Activated T-helper 2 cell treated with anti-CD3 and anti-CD28 coated beads, Interferon-gamma antibody, Interleukin-2, Interleukin-4, amounts not matched to agents 10 μg/mL and 5 μg/mL and 100 μg/mL, durations not matched to agents 14 hours and 24 hours and 36 hours (primary cell): ENCODE data around the gene KRTAP25-1. TPM values are rescaled to one million over a fixed set of nuclear protein-coding genes. Genes with fewer than 3 reads are reported as not detected.

ENCODE experiments used
- DNase-seq: peaks from one replicate; pipeline ENCODE4 v3.0.0; 2021; ENCODE audit warnings: low spot score
- H3K27ac Mint-ChIP-seq: one replicate; pipeline ENCODE4 v1.8.0; 2021; ENCODE audit warnings: mixed read lengths
- H3K27me3 Mint-ChIP-seq: one replicate; pipeline ENCODE4 v1.8.0; 2021; ENCODE audit warnings: low read depth, mixed read lengths
- H3K36me3 Mint-ChIP-seq: one replicate; pipeline ENCODE4 v1.8.0; 2021; ENCODE audit warnings: low read depth, mixed read lengths
- H3K4me1 Mint-ChIP-seq: one replicate; pipeline ENCODE4 v1.8.0; 2021; ENCODE audit warnings: low read depth, mixed read lengths
- H3K4me3 Mint-ChIP-seq: one replicate; pipeline ENCODE4 v1.8.0; 2021; ENCODE audit warnings: low read depth, mild to moderate bottlenecking, moderate library complexity, mixed read lengths
- H3K9me3 Mint-ChIP-seq: one replicate; pipeline ENCODE4 v1.8.0; 2021; ENCODE audit warnings: mixed read lengths
- intact Hi-C: fragments of 100-400 bp; cut with micrococcal nuclease; formaldehyde crosslinking; loops from one replicate; pipeline ENCODE4 v1.15.1; 2023
- total RNA-seq: library from RNA; stranded (reverse); gene quantifications from 2 replicates; pipeline ENCODE4 v1.2.3, GENCODE V29; 2022

KRTAP25-1 gene, protein sequence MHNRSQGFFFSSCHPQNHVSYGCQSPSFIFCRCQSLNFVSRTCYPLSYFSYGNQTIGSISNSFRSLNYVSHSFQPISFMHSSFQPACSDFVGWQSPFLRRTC
- total RNA-seq: not detected in 2 replicates

- Mint-ChIP-seq H3K9me3 (no peaks in the 10 kb centered on the region), H3K4me1 (no peaks in the 10 kb centered on the region), H3K27me3 (no peaks in the 10 kb centered on the region), H3K27ac (no peak within 1 kb of the TSS), H3K36me3 (no peaks in the 10 kb centered on the region), H3K4me3 (no peak within 1 kb of the TSS)
- no peak for DNase-seq
- intact Hi-C loops: no loop called here
Measured at GRCh38 chr21:30289215-30289614, at the start of gene KRTAP25-1. Gene KRTAP25-1, minus strand, starts transcription at chr21:30289514. Its CDS starts 24 bp downstream, at chr21:30289490.

- Mint-ChIP-seq H3K27me3 (no peaks in the 10 kb centered on the region), H3K36me3 (no peaks in the 10 kb centered on the region), H3K9me3 (no peaks in the 10 kb centered on the region), H3K4me1 (no peaks in the 10 kb centered on the region), H3K27ac (no peak overlapping the region), H3K4me3 (no peak overlapping the region)
- intact Hi-C loops: no loop called here
- DNase-seq: no peak
Measured at GRCh38 chr21:30338717-30339116, 49.4 kb upstream of the KRTAP25-1 start.

- DNase-seq: no peak
- H3K4me1 Mint-ChIP-seq: no peaks in the 10 kb centered on the region
- H3K9me3 Mint-ChIP-seq: no peaks in the 10 kb centered on the region
- no peak overlapping the region for H3K27ac Mint-ChIP-seq
- intact Hi-C loops: no loop called here
- H3K27me3 Mint-ChIP-seq: no peaks in the 10 kb centered on the region
- no peak overlapping the region for H3K4me3 Mint-ChIP-seq
- H3K36me3 Mint-ChIP-seq: no peaks in the 10 kb centered on the region
Measured at GRCh38 chr21:30337772-30338171, 48.5 kb upstream of the KRTAP25-1 start.

- Mint-ChIP-seq H3K27ac (no peak within 1 kb of the TSS), H3K27me3 (no peaks in the 10 kb centered on the region), H3K9me3 (no peaks in the 10 kb centered on the region), H3K4me3 (no peak within 1 kb of the TSS), H3K36me3 (no peaks in the 10 kb centered on the region), H3K4me1 (no peaks in the 10 kb centered on the region)
- intact Hi-C loops: no loop called here
- DNase-seq: no peak
Measured at GRCh38 chr21:30337276-30337744, 48.0 kb upstream of the KRTAP25-1 start, which contains the start of gene KRTAP27-1. Gene KRTAP27-1, minus strand, starts transcription at chr21:30337694. Its CDS starts 26 bp downstream, at chr21:30337668.

DNA sequence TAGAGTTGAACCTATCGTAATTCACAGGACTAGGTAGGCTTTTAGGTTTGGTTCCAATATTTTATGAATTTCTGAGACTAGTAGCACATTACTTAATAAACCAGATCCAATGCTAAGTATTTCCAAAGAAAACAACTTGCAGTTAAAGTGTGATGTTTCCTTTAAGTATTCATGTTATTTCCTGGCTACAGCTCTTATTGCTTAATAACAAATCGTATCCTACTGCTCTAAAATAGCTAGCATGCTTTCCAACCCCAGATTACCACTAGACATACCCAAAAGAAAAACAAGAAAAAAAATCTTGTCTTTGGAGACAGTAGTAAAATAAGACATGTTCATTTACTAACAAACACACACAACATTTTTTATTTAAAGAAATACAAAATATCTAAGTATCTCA, 47.3 kb upstream of the KRTAP25-1 start:
- Mint-ChIP-seq H3K27me3 (no peaks in the 10 kb centered on the region), H3K4me3 (no peak overlapping the region), H3K9me3 (no peaks in the 10 kb centered on the region), H3K36me3 (no peaks in the 10 kb centered on the region), H3K27ac (no peak overlapping the region), H3K4me1 (no peaks in the 10 kb centered on the region)
- intact Hi-C loops: no loop called here
- no peak for DNase-seq

DNA sequence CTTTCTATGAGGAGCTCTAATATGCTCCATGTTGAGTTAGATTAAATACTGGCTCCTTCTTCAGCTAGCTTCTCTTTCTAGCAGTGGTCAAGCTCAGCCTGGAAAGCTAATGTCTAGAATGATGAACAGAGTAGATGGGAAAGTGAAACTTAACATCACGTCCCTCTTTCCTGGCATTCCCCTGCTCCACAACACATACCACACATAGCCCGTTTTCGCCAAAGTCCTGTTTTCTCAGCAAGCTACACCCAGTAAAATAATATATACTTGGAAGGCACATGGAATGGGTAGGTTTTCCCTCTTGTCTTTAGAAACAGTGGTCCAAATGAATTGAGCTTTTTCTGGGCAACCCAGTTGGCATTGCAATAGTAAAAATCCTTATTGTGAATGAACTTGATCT, 44.4 kb upstream of the KRTAP25-1 start:
- Mint-ChIP-seq H3K27ac (no peak overlapping the region), H3K27me3 (no peaks in the 10 kb centered on the region), H3K9me3 (no peaks in the 10 kb centered on the region), H3K4me3 (no peak overlapping the region), H3K4me1 (no peaks in the 10 kb centered on the region), H3K36me3 (no peaks in the 10 kb centered on the region)
- no peak for DNase-seq
- intact Hi-C loops: no loop called here

DNA sequence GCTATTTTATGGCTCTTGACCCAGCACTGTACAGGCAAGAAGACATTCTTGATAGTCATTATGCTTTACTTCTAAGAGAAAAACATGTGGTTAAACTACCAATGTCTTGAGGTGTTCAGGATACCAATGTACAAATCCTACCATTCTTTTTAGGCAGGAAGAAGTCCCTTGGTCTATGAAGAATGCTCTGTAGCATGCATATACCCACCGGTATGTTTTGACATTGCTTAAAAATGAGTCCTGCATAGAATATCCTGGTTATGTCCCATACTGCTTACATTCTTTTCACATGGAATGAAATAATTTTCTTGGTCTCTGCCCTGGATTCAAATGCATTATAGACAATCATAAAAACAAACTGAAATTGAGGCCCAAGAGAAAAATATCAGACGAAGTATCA, 43.4 kb upstream of the KRTAP25-1 start:
- Mint-ChIP-seq H3K9me3 (no peaks in the 10 kb centered on the region), H3K36me3 (no peaks in the 10 kb centered on the region)
- intact Hi-C loops: no loop called here

DNA sequence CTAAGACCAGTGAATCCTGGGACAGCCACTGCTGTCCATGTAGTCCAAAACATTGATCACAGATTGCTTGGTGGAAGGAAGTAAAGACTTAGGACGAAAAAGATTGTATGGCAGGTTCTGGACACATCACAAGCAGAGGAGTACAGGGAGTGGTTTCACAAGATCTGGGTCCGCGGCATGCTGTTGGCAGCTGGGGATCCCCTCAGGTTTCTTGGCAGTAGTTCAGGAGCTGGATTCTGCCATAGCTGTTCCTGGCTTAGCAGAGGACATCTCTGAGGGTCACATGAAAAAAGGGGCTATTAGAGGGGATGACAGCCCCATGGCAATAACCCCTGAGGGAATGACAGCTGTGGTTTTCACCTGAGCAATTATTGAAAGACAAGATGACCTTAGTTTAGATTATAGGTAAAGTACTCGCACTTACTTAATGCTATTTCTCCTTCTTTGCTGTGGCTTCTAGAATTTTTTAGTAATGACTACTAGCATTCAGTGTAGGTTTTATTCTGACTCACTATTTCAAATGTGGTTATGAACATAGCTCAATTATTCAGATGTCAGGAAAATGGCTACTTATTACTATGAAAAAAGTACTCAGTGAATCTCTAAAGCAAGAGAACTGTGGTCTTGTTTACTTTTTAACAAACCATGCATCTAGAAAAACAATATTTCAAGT, 40.0 kb upstream of the KRTAP25-1 start:
- intact Hi-C loops: no loop called here
- Mint-ChIP-seq H3K9me3 (peaks cover 5% of the 10 kb centered on the region), H3K27ac (no peak overlapping the region), H3K4me1 (no peaks in the 10 kb centered on the region), H3K27me3 (no peaks in the 10 kb centered on the region), H3K4me3 (no peak overlapping the region), H3K36me3 (no peaks in the 10 kb centered on the region)
- DNase-seq: no peak

More for the DNA sequence above, 43.4 kb upstream of the KRTAP25-1 start:
- H3K4me3 Mint-ChIP-seq: no peak overlapping the region
- H3K27me3 Mint-ChIP-seq: no peaks in the 10 kb centered on the region
- H3K27ac Mint-ChIP-seq: no peak overlapping the region
- H3K4me1 Mint-ChIP-seq: no peaks in the 10 kb centered on the region
- no peak for DNase-seq

- Mint-ChIP-seq H3K36me3 (no peaks in the 10 kb centered on the region), H3K27me3 (no peaks in the 10 kb centered on the region), H3K27ac (no peak overlapping the region), H3K4me3 (no peak overlapping the region), H3K4me1 (no peaks in the 10 kb centered on the region), H3K9me3 (peaks cover 5% of the 10 kb centered on the region)
- intact Hi-C loops: no loop called here
- DNase-seq: no peak
Measured at GRCh38 chr21:30326390-30326789, 37.1 kb upstream of the KRTAP25-1 start.

- Mint-ChIP-seq H3K4me3 (no peak within 1 kb of the TSS), H3K27me3 (no peaks in the 10 kb centered on the region), H3K9me3 (no peaks in the 10 kb centered on the region), H3K4me1 (no peaks in the 10 kb centered on the region), H3K27ac (no peak within 1 kb of the TSS), H3K36me3 (no peaks in the 10 kb centered on the region)
- intact Hi-C loops: no loop called here
- DNase-seq: no peak
Measured at GRCh38 chr21:30320215-30320614, 30.9 kb upstream of the KRTAP25-1 start, which contains the start of gene KRTAP26-1. Gene KRTAP26-1, minus strand, starts transcription at chr21:30320315. Its CDS starts 280 bp downstream, at chr21:30320035.

DNA sequence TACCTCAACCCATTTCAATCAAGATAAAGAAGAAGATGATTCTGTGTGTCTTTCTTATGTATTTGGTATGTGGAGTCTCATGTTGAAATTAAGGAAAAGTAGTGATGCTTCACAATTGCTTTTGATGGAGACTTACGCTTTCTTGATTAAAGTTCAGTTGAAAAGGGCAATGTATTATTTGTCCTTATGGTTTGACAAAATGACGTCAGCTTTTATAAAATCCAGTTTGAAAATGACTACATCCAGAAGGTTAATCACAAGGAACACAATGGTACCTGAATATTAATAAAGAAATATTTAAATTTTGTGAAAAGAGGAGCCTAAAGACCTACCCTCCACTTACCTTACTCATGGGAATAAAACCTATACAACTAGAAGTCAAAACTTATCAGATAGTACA, 26.4 kb upstream of the KRTAP25-1 start:
- Mint-ChIP-seq H3K27me3 (no peaks in the 10 kb centered on the region), H3K4me3 (no peak overlapping the region), H3K27ac (no peak overlapping the region), H3K9me3 (no peaks in the 10 kb centered on the region), H3K4me1 (no peaks in the 10 kb centered on the region), H3K36me3 (no peaks in the 10 kb centered on the region)
- intact Hi-C loops: no loop called here
- no peak for DNase-seq

GRCh38 chr21:30306884-30307283, 17.6 kb upstream of the KRTAP25-1 start:
- DNase-seq: no peak
- Mint-ChIP-seq H3K27ac (no peak overlapping the region), H3K4me3 (no peak overlapping the region), H3K27me3 (no peaks in the 10 kb centered on the region), H3K4me1 (no peaks in the 10 kb centered on the region), H3K9me3 (no peaks in the 10 kb centered on the region), H3K36me3 (no peaks in the 10 kb centered on the region)
- intact Hi-C loops: no loop called here

DNA sequence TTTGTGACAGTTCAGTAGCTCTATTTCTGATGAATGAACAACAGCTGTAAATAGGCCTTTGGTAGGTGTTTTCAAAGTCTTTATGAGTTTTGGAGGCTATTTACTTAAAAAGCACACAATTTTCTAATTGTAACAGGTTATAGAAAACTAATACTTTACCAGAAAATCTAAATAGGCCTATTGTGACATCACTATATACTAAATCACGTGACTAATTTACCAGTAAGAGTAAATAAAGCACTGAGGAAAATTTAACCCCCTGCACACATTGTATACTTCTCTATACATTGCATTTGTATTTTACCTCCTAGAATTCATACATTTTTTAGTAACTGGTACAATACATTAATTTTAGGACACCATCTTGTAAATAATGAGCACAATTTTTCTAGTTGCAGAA, 15.8 kb upstream of the KRTAP25-1 start:
- intact Hi-C loops: no loop called here

More for the DNA sequence above, 15.8 kb upstream of the KRTAP25-1 start:
- no peak for DNase-seq
- Mint-ChIP-seq H3K4me1 (no peaks in the 10 kb centered on the region), H3K9me3 (peaks cover 5% of the 10 kb centered on the region), H3K27ac (no peak overlapping the region), H3K36me3 (no peaks in the 10 kb centered on the region), H3K4me3 (no peak overlapping the region), H3K27me3 (no peaks in the 10 kb centered on the region)
